Vagina (tissue), 2 donors: ENCODE measurements around the gene UPK2. TPM values are rescaled to one million over a fixed set of nuclear protein-coding genes. Genes with fewer than 3 reads are reported as not detected.

Experiments
- DNase-seq, 2 donors: peaks; one replicate each; pipeline ENCODE4 v3.0.0-alpha.2; 2017; ENCODE audit errors: extremely low spot score in 2 of 2
- H3K27ac ChIP-seq: fragments of 200-600 bp; sonication (generic); one replicate; pipeline ENCODE4 v1.5.1; 2019
- H3K27me3 ChIP-seq: fragments of 200-600 bp; sonication (generic); one replicate; pipeline ENCODE4 v1.5.1; 2019
- H3K36me3 ChIP-seq, 2 donors: fragments of 200-600 bp; sonication (generic); one replicate each; pipeline ENCODE4 v1.5.1; 2017 to 2019
- H3K4me1 ChIP-seq: fragments of 200-600 bp; sonication (generic); one replicate; pipeline ENCODE4 v1.5.1; 2019
- H3K4me3 ChIP-seq, 2 donors: fragments of 200-600 bp; sonication (generic); 1 replicate in 1 of 2; 2 replicates in 1 of 2; pipeline ENCODE4 v1.5.1; 2016 to 2019
- H3K9me3 ChIP-seq: fragments of 200-600 bp; sonication (generic); one replicate; pipeline ENCODE4 v1.5.1; 2019
- CTCF ChIP-seq, 3 experiments: fragments of 450-650 bp in 2 of 3; fragments of 200-600 bp in 1 of 3; sonication (generic) in 1 of 3; IDR thresholded peaks; one replicate each; pipeline ENCODE4 v1.5.1; 2017 to 2019; ENCODE audit warnings: antibody characterized with exemption in 3 of 3, mild to moderate bottlenecking in 2 of 3, moderate library complexity in 2 of 3
- POLR2A ChIP-seq, 2 donors: fragments of 450-650 bp; IDR thresholded peaks; one replicate each; pipeline ENCODE4 v1.6.1; 2017; ENCODE audit warnings: antibody characterized with exemption in 2 of 2, mild to moderate bottlenecking in 2 of 2, moderate library complexity in 2 of 2
- POLR2AphosphoS5 ChIP-seq, 2 donors: sonication (generic); formaldehyde crosslinking; IDR thresholded peaks; one replicate each; pipeline ENCODE4 v1.9.0; 2017; ENCODE audit warnings: antibody characterized with exemption in 2 of 2, mild to moderate bottlenecking in 2 of 2, low read depth in 1 of 2; ENCODE audit not compliant: insufficient read depth in 1 of 2
- intact Hi-C: fragments of 100-400 bp; cut with DNase I; formaldehyde crosslinking; loops from one replicate; pipeline ENCODE4 v1.15.1; 2023
- total RNA-seq: library from RNA; depleted of rRNA; stranded (reverse); fragments of >200 nt; gene quantifications from one replicate; pipeline ENCODE4 v1.2.3, GENCODE V29; 2016

Gene UPK2
- total RNA-seq, 1 donor from 2014 or later = not detected

GRCh38 chr11:118912742-118913410 is 43.2 kb upstream of the UPK2 start:
- Histone ChIP-seq H3K27me3 (no peaks in the 10 kb centered on the region), H3K4me3 (peak overlapping the region; percentile 44 to 60), H3K9me3 (no peaks in the 10 kb centered on the region), H3K27ac (peak overlapping the region; percentile 96), H3K36me3 (peaks cover 0 to 3% of the 10 kb centered on the region in 2 donors), H3K4me1 (peaks cover 100% of the 10 kb centered on the region)
- intact Hi-C loops = no loop called here
- DNase-seq = no peak
- TF ChIP-seq CTCF (IDR thresholded peaks at IDR 0.05) (no peak), POLR2A (IDR thresholded peaks at IDR 0.05) (no peak), POLR2AphosphoS5 (IDR thresholded peaks at IDR 0.05; ENCODE audit: insufficient read depth in 1 of 2, low read depth in 1 of 2) (no peak)

- TF ChIP-seq POLR2A (IDR thresholded peaks at IDR 0.05) = no peak
- TF ChIP-seq POLR2AphosphoS5 (IDR thresholded peaks at IDR 0.05; ENCODE audit: insufficient read depth in 1 of 2, low read depth in 1 of 2) = no peak
- TF ChIP-seq CTCF (IDR thresholded peaks at IDR 0.05) = no peak
- Histone ChIP-seq H3K27me3 (no peaks in the 10 kb centered on the region), H3K9me3 (no peaks in the 10 kb centered on the region), H3K36me3 (no peaks in the 10 kb centered on the region), H3K4me1 (peaks cover 100% of the 10 kb centered on the region), H3K27ac (peak overlapping the region; percentile 96), H3K4me3 (peak overlapping the region; percentile 3 to 60)
- no peak for DNase-seq
- intact Hi-C loops = no loop called here
These were observed 42.5 kb upstream of the UPK2 start for GRCh38 chr11:118913411-118914125.

- intact Hi-C loops = no loop called here
- no peaks in the 10 kb centered on the region for H3K9me3 ChIP-seq
- H3K36me3 ChIP-seq = no peaks in the 10 kb centered on the region
- peak overlapping the region; percentile 96 for H3K27ac ChIP-seq
- no peaks in the 10 kb centered on the region for H3K27me3 ChIP-seq
- H3K4me1 ChIP-seq = peaks cover 100% of the 10 kb centered on the region
- TF ChIP-seq POLR2AphosphoS5 (IDR thresholded peaks at IDR 0.05; ENCODE audit: insufficient read depth in 1 of 2, low read depth in 1 of 2) (peak in 1 of 2 donors; percentile 29), CTCF (IDR thresholded peaks at IDR 0.05) (no peak), POLR2A (IDR thresholded peaks at IDR 0.05) (no peak)
- H3K4me3 ChIP-seq = peak overlapping the region; percentile 3 to 60
- DNase-seq = no peak
These were observed 41.8 kb upstream of the UPK2 start for GRCh38 chr11:118914178-118914918.

GRCh38 chr11:118914987-118915386 is 41.1 kb upstream of the UPK2 start:
- TF ChIP-seq POLR2AphosphoS5 (IDR thresholded peaks at IDR 0.05; ENCODE audit: insufficient read depth in 1 of 2, low read depth in 1 of 2) (no peak), POLR2A (IDR thresholded peaks at IDR 0.05) (no peak), CTCF (IDR thresholded peaks at IDR 0.05) (no peak)
- Histone ChIP-seq H3K27me3 (no peaks in the 10 kb centered on the region), H3K36me3 (no peaks in the 10 kb centered on the region), H3K27ac (peak overlapping the region; percentile 96), H3K4me3 (no peak overlapping the region), H3K9me3 (no peaks in the 10 kb centered on the region), H3K4me1 (peaks cover 100% of the 10 kb centered on the region)
- no peak for DNase-seq
- intact Hi-C loops = no loop called here
